GM12865 (cell line): ENCODE results near the gene FARP1.

Source experiments
- DNase-seq: peaks from one replicate; pipeline ENCODE4 v3.0.0; 2010; ENCODE audit warnings: low read depth
- H3K4me3 ChIP-seq: 2 replicates; pipeline ENCODE4 v1.5.1; 2011; ENCODE audit warnings: mild to moderate bottlenecking, low read depth, low read length, control low read depth
- TF ChIP-seq, protein P1 (sequence below): IDR thresholded peaks from 2 replicates; pipeline ENCODE4 v1.5.1; 2011; ENCODE audit warnings: low read length, control low read depth, low read depth, inconsistent platforms; ENCODE audit not compliant: insufficient read depth; ENCODE audit errors: missing control alignments

Gene FARP1

GRCh38 chr13:98416408-98416807 is 273.5 kb downstream of the FARP1 start:
- DNase-seq = no peak
- TF ChIP-seq, protein P1, sequence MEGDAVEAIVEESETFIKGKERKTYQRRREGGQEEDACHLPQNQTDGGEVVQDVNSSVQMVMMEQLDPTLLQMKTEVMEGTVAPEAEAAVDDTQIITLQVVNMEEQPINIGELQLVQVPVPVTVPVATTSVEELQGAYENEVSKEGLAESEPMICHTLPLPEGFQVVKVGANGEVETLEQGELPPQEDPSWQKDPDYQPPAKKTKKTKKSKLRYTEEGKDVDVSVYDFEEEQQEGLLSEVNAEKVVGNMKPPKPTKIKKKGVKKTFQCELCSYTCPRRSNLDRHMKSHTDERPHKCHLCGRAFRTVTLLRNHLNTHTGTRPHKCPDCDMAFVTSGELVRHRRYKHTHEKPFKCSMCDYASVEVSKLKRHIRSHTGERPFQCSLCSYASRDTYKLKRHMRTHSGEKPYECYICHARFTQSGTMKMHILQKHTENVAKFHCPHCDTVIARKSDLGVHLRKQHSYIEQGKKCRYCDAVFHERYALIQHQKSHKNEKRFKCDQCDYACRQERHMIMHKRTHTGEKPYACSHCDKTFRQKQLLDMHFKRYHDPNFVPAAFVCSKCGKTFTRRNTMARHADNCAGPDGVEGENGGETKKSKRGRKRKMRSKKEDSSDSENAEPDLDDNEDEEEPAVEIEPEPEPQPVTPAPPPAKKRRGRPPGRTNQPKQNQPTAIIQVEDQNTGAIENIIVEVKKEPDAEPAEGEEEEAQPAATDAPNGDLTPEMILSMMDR = no peak
- H3K4me3 ChIP-seq = no peak overlapping the region

DNA sequence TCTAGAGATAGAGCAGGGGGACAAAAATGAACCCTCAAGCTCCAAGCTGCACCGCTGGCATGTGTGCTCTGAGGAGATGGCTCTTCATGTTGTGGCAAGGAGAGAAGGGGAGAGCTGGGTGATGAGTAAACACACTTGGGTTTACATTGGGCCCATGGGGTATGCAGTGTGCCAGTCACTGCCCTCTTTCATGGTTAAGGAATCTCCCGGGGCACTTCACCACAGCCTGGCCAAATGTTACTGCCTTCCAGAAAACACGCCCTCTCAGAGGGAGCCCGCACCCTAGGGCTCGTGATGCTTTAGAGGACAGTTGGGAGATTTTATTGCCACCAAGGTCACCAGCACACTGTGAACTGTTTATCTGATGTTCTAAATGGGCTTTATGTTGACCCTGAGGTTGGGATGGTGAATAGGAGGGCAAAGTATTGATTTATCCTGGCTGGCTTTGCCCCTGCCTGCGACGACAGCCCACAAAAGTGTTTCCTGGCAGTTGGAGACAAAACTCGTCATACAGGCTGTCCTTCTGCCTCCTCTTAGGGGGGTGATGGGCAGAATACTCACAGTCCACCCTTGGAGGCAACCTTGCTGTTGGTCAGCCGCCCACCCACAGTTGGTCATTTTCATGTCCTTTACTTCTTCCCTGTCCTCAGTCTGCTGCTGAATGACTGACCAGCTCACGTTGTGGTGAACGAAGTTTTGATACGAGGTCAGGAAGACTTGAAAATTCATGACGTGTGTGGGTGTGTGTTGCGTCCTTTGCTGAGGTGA is 277.1 kb downstream of the FARP1 start:
- H3K4me3 ChIP-seq = no peak overlapping the region
- no peak for DNase-seq
- TF ChIP-seq, protein P1 = no peak

GRCh38 chr13:98420554-98421175 is 277.8 kb downstream of the FARP1 start:
- TF ChIP-seq, protein P1 = no peak
- no peak for DNase-seq
- H3K4me3 ChIP-seq = no peak overlapping the region

DNA sequence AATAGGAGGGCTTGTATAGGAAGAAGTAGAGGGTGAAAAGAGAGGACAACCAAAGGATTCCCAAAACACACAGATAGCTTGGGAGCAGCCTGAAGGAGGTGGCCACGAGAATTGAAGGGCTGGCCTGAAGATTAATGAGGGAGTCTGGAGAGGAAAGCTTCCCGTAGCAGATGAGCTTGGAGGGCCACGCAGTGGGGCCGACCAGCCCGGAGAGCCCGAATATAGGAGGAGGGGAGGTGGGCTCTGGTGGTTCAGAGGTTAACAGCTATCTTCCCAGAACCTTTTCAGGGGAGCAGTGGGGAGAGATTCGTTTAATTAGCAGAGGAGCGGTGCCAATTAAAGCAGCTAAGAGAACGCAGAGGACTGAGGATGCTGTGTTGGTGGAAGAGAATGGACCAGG is 279.2 kb downstream of the FARP1 start:
- TF ChIP-seq, protein P1 = no peak
- DNase-seq = no peak

DNA sequence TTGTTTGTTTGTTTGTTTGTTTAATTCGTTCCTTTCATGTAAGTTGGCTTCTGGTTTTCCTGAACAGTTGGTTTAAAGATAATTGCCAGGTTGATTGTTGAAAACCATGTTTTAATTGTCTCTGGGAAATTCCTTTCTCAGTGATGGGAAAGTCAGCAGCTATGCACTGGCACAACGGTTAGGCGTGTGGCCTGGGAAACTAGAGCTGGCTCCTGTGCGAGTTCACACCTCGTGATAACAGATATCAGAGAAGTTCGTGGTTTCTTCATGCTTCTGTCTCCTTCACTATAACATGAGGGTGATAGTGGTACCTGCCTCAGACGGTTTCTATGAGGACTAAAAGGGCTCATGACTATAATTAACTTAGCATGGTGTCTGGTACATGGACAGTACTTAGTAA is 280.5 kb downstream of the FARP1 start:
- TF ChIP-seq, protein P1 = no peak
- no peak for DNase-seq
- H3K4me3 ChIP-seq = no peak overlapping the region

More for the DNA sequence above, 279.2 kb downstream of the FARP1 start:
- no peak overlapping the region for H3K4me3 ChIP-seq

GRCh38 chr13:98427331-98427995 is 284.6 kb downstream of the FARP1 start:
- no peak for DNase-seq
- TF ChIP-seq, protein P1 = no peak
- no peak overlapping the region for H3K4me3 ChIP-seq
